Omental fat pad (tissue), 4 donors: ENCODE measurements around the gene ZMIZ1. TPM values are rescaled to one million over a fixed set of nuclear protein-coding genes. Genes with fewer than 3 reads are reported as not detected.

Experiments
- ATAC-seq: fragments of 150-250 bp; one replicate; pipeline ENCODE4 v1.9.1; 2016; ENCODE audit warnings: mild to moderate bottlenecking, moderate library complexity; ENCODE audit not compliant: low FRiP score
- DNase-seq: peaks from one replicate; pipeline ENCODE4 v3.0.0-alpha.2; 2019; ENCODE audit warnings: low spot score
- CTCF ChIP-seq, 3 donors: fragments of 450-650 bp; IDR thresholded peaks; one replicate each; pipeline ENCODE4 v1.5.1; 2016 to 2017; ENCODE audit warnings: antibody characterized with exemption in 3 of 3, mild to moderate bottlenecking in 3 of 3, moderate library complexity in 2 of 3
- total RNA-seq, 4 donors: library from RNA; depleted of rRNA; stranded (reverse); fragments of >200 nt; gene quantifications; one replicate each; pipeline ENCODE4 v1.1.0, GENCODE V29; 2016

Gene ZMIZ1
- total RNA-seq, 4 donors from 2014 or later: 24.2 to 64.8 (median 43.1) TPM

- no peak for ATAC-seq
- no peak for TF ChIP-seq CTCF (IDR thresholded peaks at IDR 0.05)
- no peak for DNase-seq
Measured at GRCh38 chr10:79185067-79185774, 116.5 kb downstream of the ZMIZ1 start.

- ATAC-seq (no peak), DNase-seq (no peak)
- TF ChIP-seq CTCF (IDR thresholded peaks at IDR 0.05): no peak
Measured at GRCh38 chr10:79185796-79186374, 117.1 kb downstream of the ZMIZ1 start.

GRCh38 chr10:79186486-79187120 is 117.8 kb downstream of the ZMIZ1 start:
- no peak for ATAC-seq

GRCh38 chr10:79187121-79187940 is 118.6 kb downstream of the ZMIZ1 start:
- no peak for TF ChIP-seq CTCF (IDR thresholded peaks at IDR 0.05)
- DNase-seq (no peak), ATAC-seq (no peak)

More at GRCh38 chr10:79186486-79187120, 117.8 kb downstream of the ZMIZ1 start:
- no peak for DNase-seq
- no peak for TF ChIP-seq CTCF (IDR thresholded peaks at IDR 0.05)

- ATAC-seq: no peak
- TF ChIP-seq CTCF (IDR thresholded peaks at IDR 0.05): no peak
Measured at GRCh38 chr10:79188154-79188965, 119.6 kb downstream of the ZMIZ1 start.

GRCh38 chr10:79189181-79189580 is 120.4 kb downstream of the ZMIZ1 start:
- DNase-seq: no peak
- TF ChIP-seq CTCF (IDR thresholded peaks at IDR 0.05): no peak
- ATAC-seq: no peak

More at GRCh38 chr10:79188154-79188965, 119.6 kb downstream of the ZMIZ1 start:
- DNase-seq: no peak
